HEK293 (cell line): Measurements from ENCODE around the gene NMNAT2.

Source experiments
- CTCF ChIA-PET: fragments of 350-600 bp; formaldehyde crosslinking; extraction: SDS; loops from one replicate; lab custom pipeline; 2021; ENCODE audit warnings: antibody characterized with exemption; lab: Yijun Ruan, JAX
- POLR2A ChIA-PET: fragments of 300-600 bp; formaldehyde crosslinking; extraction: SDS; loops from one replicate; lab custom pipeline; 2020; ENCODE audit warnings: antibody characterized with exemption, inconsistent platforms; lab: Yijun Ruan, JAX
- H3K27ac ChIP-seq: fragments of 200-500 bp; sonication (Bioruptor generic); 2 replicates; pipeline ENCODE4 v1.5.1; 2014; ENCODE audit warnings: low read depth, low read length, control low read depth, inconsistent platforms; ENCODE audit errors: extremely low read depth
- H3K36me3 ChIP-seq, 2 experiments: fragments of 200-500 bp in 1 of 2; sonication (Bioruptor generic) in 1 of 2; 1 replicate in 1 of 2; 2 replicates in 1 of 2; pipeline ENCODE4 v1.5.1; 2014 to 2017; ENCODE audit warnings: inconsistent platforms in 2 of 2, low read length in 2 of 2; ENCODE audit not compliant: control insufficient read depth in 2 of 2, insufficient read depth in 1 of 2
- H3K4me1 ChIP-seq: fragments of 200-500 bp; sonication (Bioruptor generic); 2 replicates; pipeline ENCODE4 v1.5.1; 2014; ENCODE audit warnings: mild to moderate bottlenecking, low read length, inconsistent platforms; ENCODE audit not compliant: control insufficient read depth, insufficient read depth
- H3K4me3 ChIP-seq: 2 replicates; pipeline ENCODE4 v1.5.1; 2011; ENCODE audit warnings: low read depth, mild to moderate bottlenecking, control low read depth, low read length, moderate library complexity
- H3K9me3 ChIP-seq: fragments of 200-500 bp; sonication (Bioruptor generic); 2 replicates; pipeline ENCODE4 v1.5.1; 2014; ENCODE audit warnings: low read depth, low read length, inconsistent platforms; ENCODE audit not compliant: control insufficient read depth, insufficient read depth
- PRDM6 ChIP-seq: fragments of 450-650 bp; formaldehyde crosslinking; IDR thresholded peaks from 2 replicates; pipeline ENCODE4 v1.5.1; 2017; ENCODE audit warnings: missing biosample characterization, missing genetic modification characterization
- RBAK ChIP-seq: fragments of 450-650 bp; formaldehyde crosslinking; IDR thresholded peaks from 2 replicates; pipeline ENCODE4 v1.5.1; 2016; ENCODE audit warnings: missing biosample characterization, missing genetic modification characterization
- YY2 ChIP-seq: fragments of 450-650 bp; formaldehyde crosslinking; IDR thresholded peaks from 2 replicates; pipeline ENCODE4 v1.5.1; 2016; ENCODE audit warnings: missing biosample characterization, missing genetic modification characterization
- ZBTB10 ChIP-seq: fragments of 450-650 bp; formaldehyde crosslinking; IDR thresholded peaks from 2 replicates; pipeline ENCODE4 v1.5.1; 2016; ENCODE audit warnings: missing biosample characterization, missing genetic modification characterization
- ZNF10 ChIP-seq: fragments of 450-650 bp; formaldehyde crosslinking; IDR thresholded peaks from 2 replicates; pipeline ENCODE4 v1.5.1; 2017; ENCODE audit warnings: missing biosample characterization, missing genetic modification characterization
- ZNF654 ChIP-seq: fragments of 450-650 bp; formaldehyde crosslinking; IDR thresholded peaks from 2 replicates; pipeline ENCODE4 v1.5.1; 2016; ENCODE audit warnings: low read depth, missing biosample characterization, missing genetic modification characterization
- ZNF670 ChIP-seq: fragments of 450-650 bp; formaldehyde crosslinking; IDR thresholded peaks from 2 replicates; pipeline ENCODE4 v1.5.1; 2016; ENCODE audit warnings: missing biosample characterization, missing genetic modification characterization, low read depth
- ZNF692 ChIP-seq: fragments of 450-650 bp; formaldehyde crosslinking; IDR thresholded peaks from 2 replicates; pipeline ENCODE4 v1.5.1; 2016; ENCODE audit warnings: missing biosample characterization, missing genetic modification characterization
- ZSCAN23 ChIP-seq: fragments of 450-650 bp; formaldehyde crosslinking; IDR thresholded peaks from 2 replicates; pipeline ENCODE4 v1.5.1; 2016; ENCODE audit warnings: missing biosample characterization, missing genetic modification characterization

NMNAT2 gene

GRCh38 chr1:183209533-183210158, 208.5 kb downstream of the NMNAT2 start (continued):
- TF ChIP-seq PRDM6 (tag by site-specific recombination): peak; percentile 39; the same call in 1 of the 2 replicates
- peak; percentile 33; the same call in 1 of the 2 replicates for TF ChIP-seq ZNF692 (tag by site-specific recombination)
- no peak for TF ChIP-seq RBAK (tag by site-specific recombination)

GRCh38 chr1:183206538-183207122, 211.6 kb downstream of the NMNAT2 start:
- H3K36me3 ChIP-seq: no peaks in the 10 kb centered on the region

More at GRCh38 chr1:183206538-183207122, 211.6 kb downstream of the NMNAT2 start:
- H3K27ac ChIP-seq: no peak overlapping the region
- H3K4me3 ChIP-seq: no peak overlapping the region
- no peaks in the 10 kb centered on the region for H3K4me1 ChIP-seq
- ChIA-PET CTCF (interaction anchor here (0.7 to 2.3 kb wide), 3 partner anchors 11 to 21 kb away, joined by 3 to 7 read pairs (median 3); no protein-coding TSS in a partner anchor), POLR2A (interaction anchor here (1.7 kb wide), 1 partner anchor 22 kb away, joined by 6 read pairs; no protein-coding TSS in a partner anchor)
- H3K9me3 ChIP-seq: no peaks in the 10 kb centered on the region
- TF ChIP-seq ZBTB10 (tag by site-specific recombination) (no peak), PRDM6 (tag by site-specific recombination) (no peak), ZNF10 (tag by site-specific recombination) (peak; percentile 91), ZSCAN23 (no peak), ZNF670 (tag by site-specific recombination) (no peak), ZNF654 (0 out of 2 replicates have a peak, but pooled peaks have one; percentile 6), YY2 (tag by site-specific recombination) (peak; percentile 21; the same call in 1 of the 2 replicates)
